Adrenal gland (tissue), 5 donors: ENCODE data around the gene MYF5.

ENCODE experiments used
- POLR2A ChIP-seq, 2 donors: fragments of 450-650 bp; IDR thresholded peaks; one replicate each; pipeline ENCODE4 v1.6.1; 2017; ENCODE audit warnings: antibody characterized with exemption in 2 of 2, mild to moderate bottlenecking in 2 of 2, moderate library complexity in 1 of 2
- TF ChIP-seq, protein P1 (sequence below), 6 experiments: fragments of 450-650 bp in 4 of 6; fragments of 200-600 bp in 2 of 6; sonication (generic) in 1 of 6; IDR thresholded peaks; 1 replicate in 5 of 6; 2 replicates in 1 of 6; pipeline versions ENCODE4 v1.5.1 to v1.8.0; 2016 to 2021; ENCODE audit warnings: antibody characterized with exemption in 6 of 6, mild to moderate bottlenecking in 2 of 6, moderate library complexity in 1 of 6
- donor health status: DM: no; HTN: no; CAD: no.

DNA sequence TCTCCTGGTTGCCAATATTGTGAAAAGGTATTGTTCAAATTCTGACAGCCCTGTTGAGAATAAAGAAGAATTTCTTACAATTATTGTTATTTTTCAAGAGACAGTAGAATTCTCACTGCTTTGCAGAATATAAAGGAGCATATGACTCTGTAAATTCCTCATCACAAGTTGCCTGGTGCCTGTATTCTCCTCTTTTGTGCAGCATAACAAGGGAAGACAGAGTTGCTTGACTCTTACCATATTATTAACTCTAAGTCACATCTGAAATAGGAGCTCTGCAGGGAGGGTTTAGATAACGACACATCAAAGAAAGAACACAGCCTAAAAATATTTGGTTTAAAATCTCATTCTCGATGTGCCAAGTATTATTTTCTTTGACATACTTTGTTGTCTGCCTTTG lies 31.1 kb downstream of the MYF5 start:
- TF ChIP-seq, protein P1, sequence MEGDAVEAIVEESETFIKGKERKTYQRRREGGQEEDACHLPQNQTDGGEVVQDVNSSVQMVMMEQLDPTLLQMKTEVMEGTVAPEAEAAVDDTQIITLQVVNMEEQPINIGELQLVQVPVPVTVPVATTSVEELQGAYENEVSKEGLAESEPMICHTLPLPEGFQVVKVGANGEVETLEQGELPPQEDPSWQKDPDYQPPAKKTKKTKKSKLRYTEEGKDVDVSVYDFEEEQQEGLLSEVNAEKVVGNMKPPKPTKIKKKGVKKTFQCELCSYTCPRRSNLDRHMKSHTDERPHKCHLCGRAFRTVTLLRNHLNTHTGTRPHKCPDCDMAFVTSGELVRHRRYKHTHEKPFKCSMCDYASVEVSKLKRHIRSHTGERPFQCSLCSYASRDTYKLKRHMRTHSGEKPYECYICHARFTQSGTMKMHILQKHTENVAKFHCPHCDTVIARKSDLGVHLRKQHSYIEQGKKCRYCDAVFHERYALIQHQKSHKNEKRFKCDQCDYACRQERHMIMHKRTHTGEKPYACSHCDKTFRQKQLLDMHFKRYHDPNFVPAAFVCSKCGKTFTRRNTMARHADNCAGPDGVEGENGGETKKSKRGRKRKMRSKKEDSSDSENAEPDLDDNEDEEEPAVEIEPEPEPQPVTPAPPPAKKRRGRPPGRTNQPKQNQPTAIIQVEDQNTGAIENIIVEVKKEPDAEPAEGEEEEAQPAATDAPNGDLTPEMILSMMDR (IDR thresholded peaks at IDR 0.05) = no peak
- TF ChIP-seq POLR2A (IDR thresholded peaks at IDR 0.05) = no peak
